Measurements from ENCODE around the gene CINP. TPM values are rescaled to one million over a fixed set of nuclear protein-coding genes. Genes with fewer than 3 reads are reported as not detected.
A peak's percentile ranks its signal among the peaks of the same experiment; 100 is the strongest.

Gene CINP
- total RNA-seq, 6 experiments from 2014 or later, result 15.2 to 32.3 (median 21.0) TPM

DNA sequence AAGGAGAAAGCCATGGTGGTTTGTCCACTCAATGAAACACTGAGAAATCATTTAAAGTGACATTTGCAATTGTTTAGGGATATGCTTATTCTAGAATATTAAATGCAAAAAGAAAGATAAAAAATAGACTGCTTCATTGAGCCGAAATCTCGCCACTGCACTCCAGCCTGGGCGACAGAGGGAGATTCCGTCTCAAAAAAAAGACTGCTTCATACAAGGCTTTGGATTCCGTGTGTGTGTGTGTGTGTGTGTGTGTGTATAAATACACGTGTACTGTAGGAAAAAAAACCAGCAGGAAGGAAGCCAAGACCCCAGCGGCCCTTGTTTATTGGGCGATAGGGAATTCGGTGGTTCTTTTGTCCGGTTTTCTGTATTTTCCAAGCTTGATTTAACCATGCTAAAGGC lies 46.4 kb downstream of the CINP start:
- intact Hi-C loops (cut with DNase I), result no loop called here
- Histone ChIP-seq H3K4me3 (peak overlapping the region; percentile 20 to 59 (median 40)), H3K36me3 (no peaks in the 10 kb centered on the region), H3K27ac (peak overlapping the region in 2 of 3 donors; percentile 5 to 45), H3K27me3 (no peaks in the 10 kb centered on the region), H3K4me1 (peaks cover 0 to 30% (median 8%) of the 10 kb centered on the region in 4 donors), H3K9me3 (no peaks in the 10 kb centered on the region)
- ATAC-seq, result peak in 1 of 4 donors; percentile 4
- peak in 1 of 3 donors; percentile 62 for DNase-seq
- WGBS (ENCODE audit: insufficient coverage, low coverage, low lambda C conversion rate, missing lambda C conversion rate), result 6% methylated on average over 6 of the region's 10 CpGs
- TF ChIP-seq POLR2A (IDR thresholded peaks at IDR 0.05), result no peak
- TF ChIP-seq, protein P1, sequence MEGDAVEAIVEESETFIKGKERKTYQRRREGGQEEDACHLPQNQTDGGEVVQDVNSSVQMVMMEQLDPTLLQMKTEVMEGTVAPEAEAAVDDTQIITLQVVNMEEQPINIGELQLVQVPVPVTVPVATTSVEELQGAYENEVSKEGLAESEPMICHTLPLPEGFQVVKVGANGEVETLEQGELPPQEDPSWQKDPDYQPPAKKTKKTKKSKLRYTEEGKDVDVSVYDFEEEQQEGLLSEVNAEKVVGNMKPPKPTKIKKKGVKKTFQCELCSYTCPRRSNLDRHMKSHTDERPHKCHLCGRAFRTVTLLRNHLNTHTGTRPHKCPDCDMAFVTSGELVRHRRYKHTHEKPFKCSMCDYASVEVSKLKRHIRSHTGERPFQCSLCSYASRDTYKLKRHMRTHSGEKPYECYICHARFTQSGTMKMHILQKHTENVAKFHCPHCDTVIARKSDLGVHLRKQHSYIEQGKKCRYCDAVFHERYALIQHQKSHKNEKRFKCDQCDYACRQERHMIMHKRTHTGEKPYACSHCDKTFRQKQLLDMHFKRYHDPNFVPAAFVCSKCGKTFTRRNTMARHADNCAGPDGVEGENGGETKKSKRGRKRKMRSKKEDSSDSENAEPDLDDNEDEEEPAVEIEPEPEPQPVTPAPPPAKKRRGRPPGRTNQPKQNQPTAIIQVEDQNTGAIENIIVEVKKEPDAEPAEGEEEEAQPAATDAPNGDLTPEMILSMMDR (IDR thresholded peaks at IDR 0.05), result no peak

DNA sequence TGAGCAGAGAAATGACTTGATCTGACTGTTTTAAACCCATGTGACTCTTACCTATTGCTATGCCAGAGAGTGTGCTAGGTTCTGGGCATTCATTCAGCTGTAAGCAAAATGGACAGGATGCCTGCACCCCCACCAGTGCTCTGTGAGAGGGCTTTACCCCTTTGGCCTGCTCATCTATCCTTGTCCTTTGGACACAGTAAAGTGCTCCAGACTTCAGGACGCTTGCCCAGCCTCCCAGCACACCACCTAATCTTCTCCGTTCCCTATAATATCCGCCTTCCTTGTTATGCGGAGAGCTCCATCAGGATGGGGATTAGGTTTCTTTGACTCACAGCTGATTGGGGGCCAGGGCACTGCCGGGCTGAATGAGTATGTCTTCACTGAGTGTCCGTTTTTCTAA lies 47.6 kb downstream of the CINP start:
- H3K9me3 ChIP-seq, result no peaks in the 10 kb centered on the region
- H3K4me1 ChIP-seq, result peaks cover 0 to 18% (median 3%) of the 10 kb centered on the region in 4 donors
- intact Hi-C loops (cut with DNase I), result no loop called here
- no peak for ATAC-seq
- TF ChIP-seq, protein P1 (IDR thresholded peaks at IDR 0.05), result no peak
- WGBS (ENCODE audit: insufficient coverage, low coverage, low lambda C conversion rate, missing lambda C conversion rate), result 80% methylated on average over 3 of the region's 6 CpGs
- H3K27me3 ChIP-seq, result no peaks in the 10 kb centered on the region
- no peak for DNase-seq
- no peak overlapping the region for H3K4me3 ChIP-seq
- no peaks in the 10 kb centered on the region for H3K36me3 ChIP-seq
- no peak overlapping the region for H3K27ac ChIP-seq

DNA sequence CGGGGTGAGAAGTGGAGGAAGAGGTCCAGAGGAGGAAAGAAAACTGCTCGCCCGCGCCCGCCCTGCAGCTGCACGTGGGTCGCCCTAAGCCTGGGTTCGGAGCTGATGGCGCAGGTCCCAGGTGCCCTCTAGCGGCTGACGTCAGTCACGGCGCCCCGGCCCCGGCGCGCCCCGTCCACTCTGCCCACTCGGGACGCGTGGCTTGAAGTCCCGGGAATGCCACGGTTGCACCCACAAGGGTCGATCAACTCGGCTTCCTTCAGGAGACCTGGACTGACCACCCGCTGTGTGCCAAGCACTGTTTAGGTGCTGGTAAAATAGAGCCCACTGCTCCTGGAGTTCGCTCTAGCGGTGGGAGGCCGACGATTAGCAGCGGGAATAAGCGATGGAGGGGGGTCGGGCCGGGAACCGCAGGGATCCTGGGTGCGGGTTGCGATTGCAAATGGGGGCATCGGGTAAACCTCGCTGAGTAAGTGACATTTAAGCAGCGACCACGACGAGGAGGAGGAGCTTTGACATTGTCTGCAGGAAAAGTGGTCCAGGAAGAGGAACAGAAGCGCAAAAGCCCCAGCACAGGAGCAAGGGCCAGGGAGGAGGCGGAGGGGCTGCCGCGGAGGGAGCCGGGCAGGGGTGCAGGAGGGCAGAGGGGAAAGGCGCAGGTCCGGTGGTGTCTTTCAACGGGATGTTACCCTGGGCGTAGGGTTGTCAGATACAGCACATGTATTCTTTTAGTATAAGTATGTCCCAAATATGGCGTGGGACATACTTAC lies 48.3 kb downstream of the CINP start:
- intact Hi-C loops (cut with DNase I), result loop anchor here (5.0 kb wide), 1 partner anchor 82 kb away; no protein-coding TSS in a partner anchor

DNA sequence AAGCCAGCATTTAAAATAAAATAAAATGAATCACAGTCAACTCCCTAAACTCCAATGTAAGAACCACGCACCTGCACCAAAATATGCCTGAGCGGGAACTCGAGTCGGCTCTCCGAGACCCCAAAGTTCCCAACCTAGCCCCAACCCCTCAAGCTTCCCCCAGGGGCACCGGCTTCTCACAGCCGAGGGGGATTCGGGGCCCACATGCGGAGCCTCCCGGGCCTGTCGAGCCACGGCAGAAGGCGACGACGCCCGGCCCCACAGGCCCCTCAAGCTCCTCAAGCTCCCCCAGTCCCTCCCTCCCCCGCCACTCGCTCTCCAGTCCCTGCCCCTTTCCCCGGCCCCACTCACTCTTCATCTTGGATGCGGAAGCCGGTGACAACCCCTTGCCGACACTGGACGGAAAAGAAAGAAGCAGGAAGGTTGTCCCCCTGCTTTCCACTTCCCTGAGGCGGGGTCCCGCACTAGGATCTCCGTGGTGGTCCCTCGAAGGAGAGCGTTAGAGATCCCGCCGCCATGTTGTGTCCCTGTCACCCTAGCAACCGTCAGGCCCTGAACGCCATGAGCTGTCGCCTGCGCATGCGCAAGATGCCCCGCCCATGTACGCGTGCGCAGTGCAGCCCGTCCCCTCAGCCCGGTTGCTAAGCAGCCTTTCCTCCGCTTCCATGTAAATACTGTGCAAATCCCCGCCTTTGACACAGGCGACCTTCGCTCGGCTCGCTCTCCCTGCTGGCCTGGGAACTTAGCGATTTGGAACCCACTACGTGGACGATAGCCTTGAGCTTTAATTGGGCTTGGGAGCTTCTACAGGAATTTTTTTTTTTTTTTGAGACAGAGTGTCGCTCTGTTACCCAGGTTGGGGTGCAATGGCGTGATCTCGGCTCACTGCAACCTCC lies 57.8 kb downstream of the CINP start, which contains the start of gene MOK:
TSS of gene MOK (minus strand) at position 554 of the 896 bp plus-strand sequence. CDS start at position 358, 196 bp downstream.
- peak; percentile 97 to 99 (median 98) for ATAC-seq
- H3K4me1 ChIP-seq, result peaks cover 0 to 4% (median 0%) of the 10 kb centered on the region in 4 donors
- no peak for TF ChIP-seq POLR2A (IDR thresholded peaks at IDR 0.05)
- TF ChIP-seq, protein P1 (IDR thresholded peaks at IDR 0.05), result no peak
- no peaks in the 10 kb centered on the region for H3K9me3 ChIP-seq
- DNase-seq, result peak; percentile 95 to 97 (median 97)
- 0% methylated on average over 19 of the region's 53 CpGs for WGBS (ENCODE audit: insufficient coverage, low coverage, low lambda C conversion rate, missing lambda C conversion rate)
- H3K27ac ChIP-seq, result peak within 1 kb of the TSS in 2 of 3 donors; percentile 63 to 64
- intact Hi-C loops (cut with DNase I), result no loop called here
- peak within 1 kb of the TSS; percentile 68 to 82 (median 80) for H3K4me3 ChIP-seq
- no peaks in the 10 kb centered on the region for H3K36me3 ChIP-seq
- no peaks in the 10 kb centered on the region for H3K27me3 ChIP-seq

More for the DNA sequence above, 48.3 kb downstream of the CINP start:
- Histone ChIP-seq H3K27me3 (no peaks in the 10 kb centered on the region), H3K36me3 (no peaks in the 10 kb centered on the region), H3K9me3 (no peaks in the 10 kb centered on the region), H3K27ac (peak overlapping the region in 1 of 3 donors; percentile 5), H3K4me1 (peaks cover 0 to 18% (median 3%) of the 10 kb centered on the region in 4 donors), H3K4me3 (peak overlapping the region; percentile 43 to 50 (median 47))
- peak; percentile 89 to 90 (median 90) for DNase-seq
- ATAC-seq, result peak; percentile 80 to 88 (median 82)
- TF ChIP-seq, protein P1 (IDR thresholded peaks at IDR 0.05), result peak; percentile 93 to 96 (median 96)
- TF ChIP-seq POLR2A (IDR thresholded peaks at IDR 0.05), result no peak
- 6% methylated on average over 26 of the region's 52 CpGs for WGBS (ENCODE audit: insufficient coverage, low coverage, low lambda C conversion rate, missing lambda C conversion rate)
